ENCODE measurements around the gene XPNPEP3. TPM values are rescaled to one million over a fixed set of nuclear protein-coding genes. Genes with fewer than 3 reads are reported as not detected.

XPNPEP3 gene
- total RNA-seq, 4 donors from 2014 or later = 7.6 to 15.8 (median 10.2) TPM

DNA sequence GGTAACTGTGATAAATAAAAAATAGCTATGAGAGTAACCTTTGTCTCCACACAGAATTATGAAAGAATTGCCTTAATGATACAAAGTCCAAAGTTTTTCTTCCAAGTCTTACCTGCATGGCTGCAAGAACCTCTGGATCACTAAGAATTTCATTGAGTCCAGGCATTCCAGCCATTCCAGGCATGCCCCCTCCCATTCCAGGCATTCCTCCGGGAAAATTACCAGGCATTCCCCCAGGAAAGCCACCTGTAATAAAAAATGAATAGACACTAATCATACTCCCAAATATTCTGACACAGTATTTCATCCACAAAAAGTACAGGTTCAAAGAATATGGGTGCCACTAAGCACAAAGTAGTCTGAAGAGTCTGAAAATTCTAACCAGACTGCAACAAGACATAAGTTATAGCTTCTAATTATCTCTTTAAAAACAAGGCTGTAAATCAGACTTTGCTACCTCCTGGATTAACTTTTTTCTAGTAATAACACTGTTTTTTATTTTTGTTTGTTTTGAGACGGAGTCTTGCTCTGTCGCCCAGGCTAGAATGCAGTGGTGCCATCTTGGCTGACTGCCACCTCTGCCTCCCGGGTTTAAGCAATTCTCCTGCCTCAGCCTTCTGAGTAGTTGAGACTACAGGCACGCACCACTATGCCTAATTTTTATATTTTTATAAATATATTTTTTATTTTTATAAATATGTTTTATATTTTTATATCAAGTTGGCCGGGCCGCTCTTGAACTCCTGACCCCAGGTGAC lies 29.8 kb upstream of the XPNPEP3 start:
- intact Hi-C loops (cut with DNase I) = no loop called here
- DNase-seq (ENCODE audit: extremely low spot score) = no peak
- WGBS = 83% methylated on average over 7 of the region's 7 CpGs
- TF ChIP-seq POLR2A (IDR thresholded peaks at IDR 0.05; ENCODE audit: low read depth) (no peak), EP300 (IDR thresholded peaks at IDR 0.05) (no peak), POLR2AphosphoS5 (IDR thresholded peaks at IDR 0.05) (no peak)
- TF ChIP-seq, protein P1, sequence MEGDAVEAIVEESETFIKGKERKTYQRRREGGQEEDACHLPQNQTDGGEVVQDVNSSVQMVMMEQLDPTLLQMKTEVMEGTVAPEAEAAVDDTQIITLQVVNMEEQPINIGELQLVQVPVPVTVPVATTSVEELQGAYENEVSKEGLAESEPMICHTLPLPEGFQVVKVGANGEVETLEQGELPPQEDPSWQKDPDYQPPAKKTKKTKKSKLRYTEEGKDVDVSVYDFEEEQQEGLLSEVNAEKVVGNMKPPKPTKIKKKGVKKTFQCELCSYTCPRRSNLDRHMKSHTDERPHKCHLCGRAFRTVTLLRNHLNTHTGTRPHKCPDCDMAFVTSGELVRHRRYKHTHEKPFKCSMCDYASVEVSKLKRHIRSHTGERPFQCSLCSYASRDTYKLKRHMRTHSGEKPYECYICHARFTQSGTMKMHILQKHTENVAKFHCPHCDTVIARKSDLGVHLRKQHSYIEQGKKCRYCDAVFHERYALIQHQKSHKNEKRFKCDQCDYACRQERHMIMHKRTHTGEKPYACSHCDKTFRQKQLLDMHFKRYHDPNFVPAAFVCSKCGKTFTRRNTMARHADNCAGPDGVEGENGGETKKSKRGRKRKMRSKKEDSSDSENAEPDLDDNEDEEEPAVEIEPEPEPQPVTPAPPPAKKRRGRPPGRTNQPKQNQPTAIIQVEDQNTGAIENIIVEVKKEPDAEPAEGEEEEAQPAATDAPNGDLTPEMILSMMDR (IDR thresholded peaks at IDR 0.05) = no peak
- H3K9me3 ChIP-seq = no peaks in the 10 kb centered on the region
- no peak overlapping the region for H3K27ac ChIP-seq (replicated peaks in 1 of 4)
- H3K4me3 ChIP-seq = no peak overlapping the region
- H3K36me3 ChIP-seq = peaks cover 47 to 99% (median 78%) of the 10 kb centered on the region in 4 donors
- peaks cover 0 to 6% (median 0%) of the 10 kb centered on the region in 4 donors for H3K4me1 ChIP-seq
- H3K27me3 ChIP-seq = no peaks in the 10 kb centered on the region

DNA sequence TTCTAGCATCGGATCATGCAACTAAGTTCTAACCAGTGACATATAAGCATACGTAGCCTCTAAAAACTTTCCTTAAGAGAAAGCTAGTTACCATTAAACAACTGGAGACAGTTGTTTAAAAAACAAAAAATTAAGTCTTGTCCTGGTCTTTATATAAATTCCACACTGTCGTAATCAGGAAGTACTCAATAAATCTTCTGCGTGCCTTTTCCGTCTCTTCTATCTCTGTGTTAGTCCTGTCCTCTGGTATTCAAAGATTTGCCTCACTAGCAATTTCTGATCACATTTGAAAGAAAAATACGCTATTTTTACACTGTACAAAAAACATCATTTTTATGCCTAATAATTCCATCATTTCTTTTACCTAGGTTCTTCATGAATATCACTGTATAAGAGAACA lies 27.8 kb upstream of the XPNPEP3 start:
- intact Hi-C loops (cut with DNase I) = no loop called here
- Histone ChIP-seq H3K4me1 (peaks cover 0 to 6% (median 0%) of the 10 kb centered on the region in 4 donors), H3K27ac (replicated peaks in 1 of 4) (no peak overlapping the region), H3K27me3 (no peaks in the 10 kb centered on the region), H3K9me3 (no peaks in the 10 kb centered on the region), H3K36me3 (peaks cover 57 to 99% (median 87%) of the 10 kb centered on the region in 4 donors), H3K4me3 (no peak overlapping the region)
- TF ChIP-seq EP300 (IDR thresholded peaks at IDR 0.05) (no peak), POLR2AphosphoS5 (IDR thresholded peaks at IDR 0.05) (no peak), POLR2A (IDR thresholded peaks at IDR 0.05; ENCODE audit: low read depth) (no peak)
- TF ChIP-seq, protein P1 (IDR thresholded peaks at IDR 0.05) = no peak
- 79% methylated on average over 6 of the region's 6 CpGs for WGBS
- DNase-seq (ENCODE audit: extremely low spot score) = no peak

DNA sequence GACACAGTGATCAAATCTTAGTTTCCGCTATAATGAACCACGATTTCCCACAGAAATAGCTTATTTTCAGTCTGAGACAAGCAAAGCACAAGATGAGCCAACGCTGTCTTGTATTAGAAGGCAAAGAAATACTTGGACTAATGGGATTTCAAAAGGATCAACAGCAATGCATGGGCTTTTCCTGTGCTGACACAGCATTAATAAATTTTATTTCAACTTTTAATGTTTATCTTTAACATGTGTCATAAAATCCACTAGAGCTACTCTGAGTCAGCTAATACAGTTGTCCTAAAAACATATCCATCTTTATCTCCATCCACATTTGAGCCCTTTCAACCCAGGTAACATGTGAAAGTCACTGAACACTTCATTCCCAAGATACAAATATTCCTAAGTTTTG lies 22.3 kb upstream of the XPNPEP3 start:
- Histone ChIP-seq H3K27ac (replicated peaks in 1 of 4) (no peak overlapping the region), H3K4me3 (no peak overlapping the region), H3K4me1 (no peaks in the 10 kb centered on the region), H3K36me3 (peaks cover 46 to 97% (median 87%) of the 10 kb centered on the region in 4 donors), H3K27me3 (no peaks in the 10 kb centered on the region), H3K9me3 (no peaks in the 10 kb centered on the region)
- TF ChIP-seq POLR2AphosphoS5 (IDR thresholded peaks at IDR 0.05) (no peak), EP300 (IDR thresholded peaks at IDR 0.05) (no peak), POLR2A (IDR thresholded peaks at IDR 0.05; ENCODE audit: low read depth) (no peak)
- TF ChIP-seq, protein P1 (IDR thresholded peaks at IDR 0.05) = no peak
- DNase-seq (ENCODE audit: extremely low spot score) = no peak
- intact Hi-C loops (cut with DNase I) = loop anchor here (10.0 kb wide), 1 partner anchor 330 kb away; no protein-coding TSS in a partner anchor
- WGBS = 98% methylated on average over 3 of the region's 3 CpGs

DNA sequence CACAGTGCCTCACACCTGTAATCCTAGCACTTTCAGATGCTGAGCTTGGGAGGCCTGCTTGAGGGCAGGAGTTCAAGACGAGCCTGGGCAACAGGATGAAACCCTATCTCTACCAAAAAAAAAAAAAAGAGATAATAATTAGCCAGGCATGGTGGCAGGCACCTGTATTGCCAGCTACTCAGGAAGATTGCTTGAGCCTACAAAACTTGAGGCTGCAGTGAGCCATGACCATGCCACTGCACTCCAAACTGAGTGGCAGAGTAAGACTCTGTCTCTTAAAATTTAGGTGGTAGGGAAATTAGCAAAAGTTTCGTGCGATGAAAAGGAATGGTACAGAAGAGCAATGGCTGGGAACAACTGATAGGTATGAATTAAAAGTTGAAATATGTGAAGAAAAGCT lies 18.5 kb upstream of the XPNPEP3 start:
- Histone ChIP-seq H3K9me3 (no peaks in the 10 kb centered on the region), H3K27ac (replicated peaks in 1 of 4) (no peak overlapping the region), H3K36me3 (peaks cover 23 to 97% (median 80%) of the 10 kb centered on the region in 4 donors), H3K4me1 (peaks cover 0 to 17% (median 13%) of the 10 kb centered on the region in 4 donors), H3K4me3 (no peak overlapping the region), H3K27me3 (no peaks in the 10 kb centered on the region)
- 90% methylated on average over 3 of the region's 3 CpGs for WGBS
- DNase-seq (ENCODE audit: extremely low spot score) = no peak
- intact Hi-C loops (cut with DNase I) = loop anchor here (10.0 kb wide), 1 partner anchor 326 kb away; no protein-coding TSS in a partner anchor
- TF ChIP-seq, protein P1 (IDR thresholded peaks at IDR 0.05) = no peak
- no peak for TF ChIP-seq POLR2AphosphoS5 (IDR thresholded peaks at IDR 0.05)

Data from esophagus muscularis mucosa (tissue), 4 donors.